NCI-H1694 treated with DMSO at 0.1 percent for 48 hours (cell line): ENCODE results near the gene FIGN.

Experiments
- DNase-seq: peaks from one replicate; lab custom pipeline; 2025; lab: John Stamatoyannopoulos, UW

The FIGN gene

DNA sequence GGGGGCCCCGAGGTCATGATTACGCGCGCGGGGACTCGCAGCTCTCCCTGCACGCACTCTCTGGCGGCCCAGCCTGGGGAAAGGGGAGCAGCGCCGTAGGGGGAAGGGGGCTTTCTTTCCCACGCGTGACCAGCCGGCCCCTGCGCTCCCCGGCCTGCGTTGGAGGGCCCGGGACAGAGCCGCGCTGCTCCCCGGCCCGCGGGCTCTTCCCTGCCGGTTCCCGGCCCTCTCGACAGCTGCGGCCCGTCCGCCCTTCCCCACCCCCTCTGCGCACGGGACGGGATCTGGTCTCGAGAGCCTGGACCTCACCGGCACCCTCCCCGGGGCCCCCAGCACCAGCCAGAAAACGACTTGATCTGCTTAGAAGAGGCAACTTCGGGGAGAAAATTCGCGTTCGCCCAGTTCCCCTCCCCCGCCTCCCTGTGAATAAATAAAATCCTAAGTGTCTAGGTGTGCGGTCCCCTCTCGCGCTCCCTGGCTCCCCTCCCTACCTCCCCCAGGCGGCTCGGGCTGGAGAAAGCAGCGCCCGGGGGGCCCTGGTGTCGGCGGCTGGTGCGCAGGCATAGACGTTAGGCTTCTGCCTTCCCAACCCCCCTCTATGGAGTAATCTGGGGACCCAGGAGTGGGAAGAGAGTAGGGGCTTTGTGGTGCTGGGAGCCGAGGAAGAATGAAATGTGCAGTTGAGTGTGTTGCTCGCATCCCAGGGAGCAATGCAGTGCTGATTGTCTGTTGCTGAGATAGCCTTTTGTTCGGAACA, 803 bp upstream of the FIGN start:
- no peak for DNase-seq

DNA sequence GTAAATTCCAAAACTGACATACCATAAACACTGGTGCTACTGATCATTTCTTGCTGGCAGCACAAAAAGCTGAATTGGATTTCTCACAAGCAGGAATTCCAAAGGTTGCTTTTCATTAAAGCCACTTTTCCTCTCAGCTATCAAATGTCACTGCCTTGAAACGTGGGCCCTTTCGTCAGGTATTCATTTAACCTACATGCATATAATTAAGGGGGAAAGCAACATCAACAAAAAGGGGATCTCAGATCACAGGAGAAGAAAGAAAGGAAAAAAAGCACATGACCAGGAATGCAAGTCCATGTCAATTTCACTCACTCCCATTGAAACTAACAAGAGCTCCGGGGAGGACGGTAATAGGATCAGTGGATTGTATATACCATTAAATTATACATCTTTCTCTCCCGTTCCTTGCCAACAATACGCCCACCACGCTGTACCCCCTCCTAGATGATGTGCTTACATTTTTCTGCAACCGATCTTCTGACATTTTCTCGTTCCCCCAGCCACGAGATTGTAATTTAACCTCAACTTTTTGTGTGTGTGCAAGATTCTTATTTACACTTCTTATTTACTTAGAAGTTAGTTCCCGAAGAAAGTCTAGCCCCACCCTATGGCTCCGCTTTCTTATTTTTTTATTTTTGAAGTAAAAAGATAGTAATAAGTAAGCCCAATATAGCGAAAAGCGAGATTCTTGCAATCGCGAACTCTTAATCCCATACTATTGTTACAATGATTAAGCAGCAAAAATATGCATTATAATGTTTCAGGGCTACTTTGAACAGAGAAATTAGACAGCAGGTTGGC, 725 bp downstream of the FIGN start:
- DNase-seq: peak; percentile 41

GRCh38 chr2:163734401-163734800, 1.4 kb downstream of the FIGN start:
- no peak for DNase-seq

DNA sequence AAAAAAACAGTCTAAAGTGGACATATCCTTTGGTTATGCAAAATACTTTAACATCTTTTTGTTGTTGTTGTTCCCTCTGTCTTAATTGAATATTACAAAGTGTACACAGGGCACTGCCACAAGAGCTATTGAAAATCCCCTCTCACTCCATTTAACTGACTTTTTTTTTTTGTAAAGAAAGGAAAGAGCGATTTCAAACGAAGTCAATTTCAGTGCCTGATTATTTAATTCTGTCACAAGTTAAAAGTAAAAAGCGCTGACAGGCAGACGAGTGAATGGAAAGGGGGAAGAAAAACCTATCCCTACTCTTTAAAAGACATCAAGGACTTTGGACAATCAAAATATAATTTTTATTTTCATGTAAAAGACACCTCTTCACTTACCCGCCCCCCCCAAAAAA, 1.9 kb downstream of the FIGN start:
- no peak for DNase-seq

DNA sequence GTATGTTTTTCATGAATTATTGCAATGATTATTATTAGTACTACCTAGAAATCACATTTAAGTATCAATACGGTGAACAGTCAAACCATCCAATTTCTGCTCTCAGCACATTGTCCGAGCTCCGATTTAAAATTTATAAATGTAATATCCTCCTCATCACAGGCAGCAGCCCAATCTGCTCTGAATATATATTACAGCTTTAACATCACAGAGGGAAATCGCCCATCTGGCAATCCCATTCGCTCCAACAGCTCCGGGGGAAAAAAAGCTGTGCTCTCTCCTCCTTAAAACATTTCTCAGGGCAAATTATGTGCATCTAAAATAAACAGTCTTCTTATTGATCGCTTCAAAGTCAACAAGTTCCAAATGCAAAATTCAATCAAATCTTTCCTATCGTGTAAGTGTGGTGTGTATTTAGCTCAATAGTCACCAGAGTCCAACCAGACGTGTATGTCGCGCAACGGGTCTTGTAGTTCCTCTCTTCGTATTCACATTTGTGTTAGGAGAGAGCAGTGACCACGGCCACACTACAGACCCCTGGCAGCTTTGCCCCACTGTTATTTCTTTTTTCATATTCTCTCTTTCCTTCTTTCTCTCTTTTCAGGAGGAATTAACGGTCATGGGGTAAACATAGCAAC, 2.4 kb downstream of the FIGN start:
- DNase-seq: peak; percentile 32

- DNase-seq: no peak
Observed at GRCh38 chr2:163732727-163733126, 3.1 kb downstream of the FIGN start.

DNA sequence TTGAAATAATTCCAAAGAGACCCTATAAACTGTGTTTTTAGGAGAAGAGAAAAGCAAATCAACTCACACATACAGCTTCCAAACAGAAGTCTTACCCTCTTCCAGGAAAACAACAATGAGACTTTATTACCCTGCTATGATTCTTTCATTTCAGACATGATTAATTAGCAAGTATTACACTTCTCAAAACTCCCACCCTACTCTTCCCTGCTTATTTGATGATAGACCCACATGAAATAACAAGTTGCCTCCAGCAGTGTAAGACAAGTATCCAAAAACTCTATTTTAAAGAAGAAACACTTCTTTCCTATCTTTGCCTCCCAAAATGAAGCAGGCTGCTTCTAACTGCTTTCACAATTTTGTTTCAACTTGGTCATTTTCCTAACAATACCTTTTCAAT, 4.1 kb downstream of the FIGN start:
- no peak for DNase-seq

GRCh38 chr2:163730556-163730955, 5.3 kb downstream of the FIGN start:
- no peak for DNase-seq

DNA sequence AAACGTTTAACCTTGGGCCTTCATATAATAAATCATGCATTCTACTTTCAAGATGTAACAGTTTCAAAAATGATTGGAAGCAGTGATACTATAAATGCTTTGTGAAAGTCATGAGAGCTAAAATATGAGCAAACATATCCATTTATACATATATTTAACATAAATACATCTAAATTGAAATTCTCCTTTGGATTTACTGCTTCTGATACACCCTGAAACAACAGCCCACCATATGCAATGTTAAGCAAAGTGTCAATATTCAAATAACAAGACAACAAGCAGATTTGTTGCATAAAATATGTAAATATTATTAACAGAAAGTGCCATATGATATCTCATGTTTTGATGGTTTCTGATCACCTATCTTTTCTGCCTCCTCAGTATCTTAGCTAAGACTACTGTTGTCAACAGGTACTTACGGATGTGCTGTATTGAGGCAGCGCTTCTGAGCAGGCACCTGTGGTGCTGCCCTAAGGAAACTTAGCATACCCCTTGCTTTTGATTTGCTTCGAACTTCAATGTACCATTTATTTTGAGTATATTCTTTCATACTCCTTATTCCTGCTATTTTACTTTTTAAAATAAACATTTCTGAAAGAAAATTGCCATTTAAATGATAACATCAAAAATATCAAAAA, 6.1 kb downstream of the FIGN start:
- no peak for DNase-seq

- no peak for DNase-seq
Observed at GRCh38 chr2:163723881-163724280, 11.9 kb downstream of the FIGN start.

GRCh38 chr2:163723348-163723747, 12.5 kb downstream of the FIGN start:
- no peak for DNase-seq

- no peak for DNase-seq
Observed at GRCh38 chr2:163719331-163719730, 16.5 kb downstream of the FIGN start.

GRCh38 chr2:163717993-163718680, 17.7 kb downstream of the FIGN start:
- peak; percentile 27 for DNase-seq

GRCh38 chr2:163717515-163717914, 18.3 kb downstream of the FIGN start:
- DNase-seq: no peak

GRCh38 chr2:163716101-163716500, 19.7 kb downstream of the FIGN start:
- no peak for DNase-seq

DNA sequence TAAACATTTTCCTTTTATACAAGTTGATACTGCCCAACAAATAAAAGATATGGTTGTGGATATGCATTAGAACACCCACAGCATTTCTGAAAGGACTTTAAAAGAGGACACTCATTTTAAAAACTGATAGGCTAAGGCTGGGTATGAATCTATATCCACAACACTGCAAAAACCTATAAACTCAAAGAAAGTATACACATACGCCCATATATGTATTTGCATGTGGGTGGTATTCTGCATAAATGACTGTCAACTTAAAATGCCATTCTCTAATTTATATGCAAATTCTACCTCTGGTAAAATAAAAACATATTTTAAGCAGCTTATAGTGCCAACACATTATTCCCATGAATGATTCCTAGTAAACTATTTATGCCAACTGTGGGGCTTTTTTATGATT, 20.1 kb downstream of the FIGN start:
- DNase-seq: no peak

- no peak for DNase-seq
Observed at GRCh38 chr2:163715199-163715598, 20.6 kb downstream of the FIGN start.

DNA sequence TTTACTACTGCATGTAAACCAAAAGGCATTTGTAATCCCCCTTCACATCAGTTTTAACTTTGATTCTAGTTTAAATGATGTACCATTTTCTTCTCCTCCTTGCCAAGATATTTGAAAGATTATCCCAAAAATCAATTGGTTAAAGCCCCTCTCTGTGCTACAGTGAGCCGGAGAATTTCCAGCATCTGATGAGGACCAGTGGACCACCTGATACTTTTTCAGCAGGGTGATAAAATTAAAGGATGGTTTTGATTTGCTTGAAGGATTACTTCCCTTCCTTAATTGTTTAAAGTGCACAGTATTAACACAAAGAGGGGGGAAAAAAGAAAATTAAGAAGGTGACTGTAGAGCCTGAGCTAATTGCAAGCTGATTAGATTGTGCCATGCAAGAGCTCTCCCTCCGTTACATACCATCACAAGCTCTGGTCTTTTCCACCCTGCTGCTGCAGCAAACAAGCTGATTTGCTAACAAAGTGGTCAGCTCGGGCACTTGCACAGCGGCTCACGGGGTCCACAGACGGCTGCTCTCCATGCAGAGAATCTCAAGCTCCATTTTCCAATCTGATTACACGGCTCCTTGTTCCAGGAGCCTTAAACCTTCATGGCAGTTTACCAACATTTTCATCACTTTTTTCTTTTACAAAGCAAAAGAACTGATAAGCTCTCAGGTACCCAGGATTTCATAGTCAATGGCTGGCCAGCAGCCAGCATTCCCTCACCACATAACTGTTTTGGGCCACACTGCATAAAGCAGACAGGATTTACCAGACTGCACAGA, 22.1 kb downstream of the FIGN start:
- no peak for DNase-seq

GRCh38 chr2:163711699-163712098, 24.1 kb downstream of the FIGN start:
- DNase-seq: no peak

DNA sequence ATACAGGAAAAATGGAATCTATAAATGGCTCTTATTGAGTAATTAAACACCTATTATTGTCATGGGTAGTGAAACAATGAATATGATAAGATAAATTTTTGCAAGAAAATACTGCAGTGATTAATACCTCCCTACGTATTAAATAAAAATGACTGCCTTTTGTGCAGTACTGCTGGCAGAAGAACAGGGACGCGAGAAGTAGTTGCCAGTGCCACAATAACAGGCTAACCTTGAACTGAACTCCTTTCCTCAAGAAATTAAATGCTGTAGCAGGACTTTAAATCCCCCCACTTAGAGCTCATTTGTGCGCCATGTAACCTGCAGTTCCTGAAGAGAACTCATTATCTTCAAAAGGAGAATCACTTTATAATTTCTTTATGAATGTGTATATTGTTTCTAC, 24.6 kb downstream of the FIGN start:
- DNase-seq: no peak

GRCh38 chr2:163709270-163709669, 26.5 kb downstream of the FIGN start:
- no peak for DNase-seq
